ENCODE measurements around the gene MTHFD2.
"Not testable (repeated sequence)": the region's sequence is repeated elsewhere in the genome, so short reads cannot be mapped to it uniquely, and the experiment has no call there.

Gene MTHFD2

GRCh38 chr2:74198023-74198460, 373 bp upstream of the MTHFD2 start:
- DNase-seq: no peak

- DNase-seq: no peak
Observed at GRCh38 chr2:74199275-74199701, 873 bp downstream of the MTHFD2 start.

GRCh38 chr2:74199871-74200305, 1.5 kb downstream of the MTHFD2 start:
- DNase-seq: peak; percentile 85 to 92

- DNase-seq: no peak
Observed at GRCh38 chr2:74201196-74201595, 2.8 kb downstream of the MTHFD2 start.

- DNase-seq: peak; percentile 29 to 62
Observed at GRCh38 chr2:74201596-74201995, 3.2 kb downstream of the MTHFD2 start.

GRCh38 chr2:74204436-74204835, 6.0 kb downstream of the MTHFD2 start:
- DNase-seq: no peak

- DNase-seq: no peak
Observed at GRCh38 chr2:74205113-74205512, 6.7 kb downstream of the MTHFD2 start.

- DNase-seq: no peak
Observed at GRCh38 chr2:74205596-74205995, 7.2 kb downstream of the MTHFD2 start.

GRCh38 chr2:74206180-74206688, 7.8 kb downstream of the MTHFD2 start:
- peak; percentile 52 to 72 for DNase-seq

- no peak for DNase-seq
Observed at GRCh38 chr2:74212702-74213410, 14.4 kb downstream of the MTHFD2 start.

- not testable (repeated sequence) for DNase-seq
Observed at GRCh38 chr2:74215771-74216170, 17.4 kb downstream of the MTHFD2 start.

GRCh38 chr2:74216642-74217041, 18.2 kb downstream of the MTHFD2 start:
- no peak for DNase-seq

- no peak for DNase-seq
Observed at GRCh38 chr2:74219846-74220486, 21.6 kb downstream of the MTHFD2 start.

- no peak for DNase-seq
Observed at GRCh38 chr2:74221091-74221490, 22.7 kb downstream of the MTHFD2 start.

GRCh38 chr2:74221604-74222299, 23.3 kb downstream of the MTHFD2 start:
- no peak for DNase-seq

GRCh38 chr2:74222300-74222650, 23.9 kb downstream of the MTHFD2 start:
- DNase-seq: no peak

- peak in 1 of 2 donors; percentile 33 for DNase-seq
Observed at GRCh38 chr2:74223941-74224770, 25.7 kb downstream of the MTHFD2 start.

GRCh38 chr2:74225698-74226459, 27.5 kb downstream of the MTHFD2 start:
- no peak for DNase-seq

GRCh38 chr2:74226648-74227213, 28.3 kb downstream of the MTHFD2 start:
- DNase-seq: no peak

- DNase-seq: no peak
Observed at GRCh38 chr2:74227646-74228045, 29.2 kb downstream of the MTHFD2 start.

GRCh38 chr2:74228772-74229171, 30.4 kb downstream of the MTHFD2 start:
- DNase-seq: no peak

GRCh38 chr2:74229865-74230264, 31.4 kb downstream of the MTHFD2 start:
- not testable (repeated sequence) for DNase-seq
